DND-41 (cell line): ENCODE results near the gene TEAD1.

ENCODE experiments used
- ATAC-seq: fragments of 200-7000 bp; cut with Tn5 transposase; 3 replicates; pipeline ENCODE4 v1.9.1; 2021; ENCODE audit warnings: low read depth; ENCODE audit not compliant: insufficient read depth
- DNase-seq: peaks from one replicate; pipeline ENCODE4 v3.0.0-alpha.2; 2020
- H2AFZ ChIP-seq: 2 replicates; pipeline ENCODE4 v1.6.0; 2012; ENCODE audit warnings: low read depth, low read length
- H3K27ac ChIP-seq: 2 replicates; pipeline ENCODE4 v1.5.1; 2012; ENCODE audit warnings: low read length, inconsistent platforms
- H3K27me3 ChIP-seq: fragments of 200-600 bp; sonication (generic); 2 replicates; pipeline ENCODE4 v1.6.0; 2012; ENCODE audit warnings: low read length, mild to moderate bottlenecking, inconsistent platforms; ENCODE audit not compliant: insufficient read depth, poor library complexity
- H3K36me3 ChIP-seq: 2 replicates; pipeline ENCODE4 v1.5.1; 2012; ENCODE audit warnings: low read length, inconsistent platforms; ENCODE audit not compliant: insufficient read depth
- H3K4me1 ChIP-seq: 2 replicates; pipeline ENCODE4 v1.5.1; 2012; ENCODE audit warnings: mild to moderate bottlenecking, low read length; ENCODE audit not compliant: insufficient read depth
- H3K4me2 ChIP-seq: 2 replicates; pipeline ENCODE4 v1.6.0; 2012; ENCODE audit warnings: mild to moderate bottlenecking, moderate library complexity, low read length, inconsistent platforms; ENCODE audit not compliant: insufficient read depth
- H3K4me3 ChIP-seq, 2 experiments: fragments of 200-600 bp in 1 of 2; shearing (Covaris generic) in 1 of 2; 2 replicates each; pipeline ENCODE4 v1.5.1; 2012 to 2016; ENCODE audit warnings: inconsistent platforms in 2 of 2, low read length in 2 of 2, mild to moderate bottlenecking in 2 of 2, low read depth in 1 of 2, moderate library complexity in 1 of 2
- H3K79me2 ChIP-seq: 2 replicates; pipeline ENCODE4 v1.6.0; 2012; ENCODE audit warnings: low read length, inconsistent platforms; ENCODE audit not compliant: insufficient read depth
- H3K9ac ChIP-seq: 2 replicates; pipeline ENCODE4 v1.6.0; 2012; ENCODE audit warnings: low read depth, mild to moderate bottlenecking, inconsistent platforms, low read length, moderate library complexity
- H3K9me3 ChIP-seq: 2 replicates; pipeline ENCODE4 v1.5.1; 2012; ENCODE audit warnings: low read length, moderate library complexity, mild to moderate bottlenecking, inconsistent platforms; ENCODE audit not compliant: insufficient read depth, severe bottlenecking
- H4K20me1 ChIP-seq: 2 replicates; pipeline ENCODE4 v1.6.0; 2012; ENCODE audit warnings: low read length; ENCODE audit not compliant: insufficient read depth
- CTCF ChIP-seq: IDR thresholded peaks from 2 replicates; pipeline ENCODE4 v1.5.1; 2012; ENCODE audit warnings: borderline replicate concordance, low read length, moderate library complexity, mild to moderate bottlenecking; ENCODE audit not compliant: poor library complexity, severe bottlenecking; ENCODE audit errors: extremely low read depth
- EZH2 ChIP-seq: IDR thresholded peaks from 3 replicates; pipeline ENCODE4 v1.6.1; 2012; ENCODE audit warnings: borderline replicate concordance, low read depth, mild to moderate bottlenecking, moderate library complexity, low read length, inconsistent platforms; ENCODE audit not compliant: severe bottlenecking

TEAD1 gene

GRCh38 chr11:12704049-12704448 lies 29.8 kb downstream of the TEAD1 start:
- TF ChIP-seq CTCF (no peak), EZH2 (no peak)
- ATAC-seq: no peak
- Histone ChIP-seq H2AFZ (no peak overlapping the region), H3K4me3 (no peak overlapping the region), H3K79me2 (no peaks in the 10 kb centered on the region), H3K27ac (no peak overlapping the region), H4K20me1 (peaks cover 6% of the 10 kb centered on the region; the same call in 1 of the 2 replicates), H3K36me3 (no peaks in the 10 kb centered on the region), H3K9ac (no peak overlapping the region), H3K4me2 (no peak overlapping the region), H3K27me3 (peaks cover 32% of the 10 kb centered on the region), H3K9me3 (no peaks in the 10 kb centered on the region), H3K4me1 (no peaks in the 10 kb centered on the region)
- DNase-seq: no peak

- no peaks in the 10 kb centered on the region for H3K79me2 ChIP-seq
- peaks cover 27% of the 10 kb centered on the region for H3K27me3 ChIP-seq
- no peaks in the 10 kb centered on the region for H3K36me3 ChIP-seq
- H3K9ac ChIP-seq: no peak overlapping the region
- H2AFZ ChIP-seq: no peak overlapping the region
- H4K20me1 ChIP-seq: peaks cover 6% of the 10 kb centered on the region; the same call in 1 of the 2 replicates
- no peak for DNase-seq
- H3K4me2 ChIP-seq: no peak overlapping the region
- no peaks in the 10 kb centered on the region for H3K9me3 ChIP-seq
- TF ChIP-seq CTCF (no peak), EZH2 (no peak)
- no peak overlapping the region for H3K27ac ChIP-seq
- no peak overlapping the region for H3K4me3 ChIP-seq
- H3K4me1 ChIP-seq: no peaks in the 10 kb centered on the region
- ATAC-seq: no peak
Observed at GRCh38 chr11:12705874-12706273, 31.7 kb downstream of the TEAD1 start.

DNA sequence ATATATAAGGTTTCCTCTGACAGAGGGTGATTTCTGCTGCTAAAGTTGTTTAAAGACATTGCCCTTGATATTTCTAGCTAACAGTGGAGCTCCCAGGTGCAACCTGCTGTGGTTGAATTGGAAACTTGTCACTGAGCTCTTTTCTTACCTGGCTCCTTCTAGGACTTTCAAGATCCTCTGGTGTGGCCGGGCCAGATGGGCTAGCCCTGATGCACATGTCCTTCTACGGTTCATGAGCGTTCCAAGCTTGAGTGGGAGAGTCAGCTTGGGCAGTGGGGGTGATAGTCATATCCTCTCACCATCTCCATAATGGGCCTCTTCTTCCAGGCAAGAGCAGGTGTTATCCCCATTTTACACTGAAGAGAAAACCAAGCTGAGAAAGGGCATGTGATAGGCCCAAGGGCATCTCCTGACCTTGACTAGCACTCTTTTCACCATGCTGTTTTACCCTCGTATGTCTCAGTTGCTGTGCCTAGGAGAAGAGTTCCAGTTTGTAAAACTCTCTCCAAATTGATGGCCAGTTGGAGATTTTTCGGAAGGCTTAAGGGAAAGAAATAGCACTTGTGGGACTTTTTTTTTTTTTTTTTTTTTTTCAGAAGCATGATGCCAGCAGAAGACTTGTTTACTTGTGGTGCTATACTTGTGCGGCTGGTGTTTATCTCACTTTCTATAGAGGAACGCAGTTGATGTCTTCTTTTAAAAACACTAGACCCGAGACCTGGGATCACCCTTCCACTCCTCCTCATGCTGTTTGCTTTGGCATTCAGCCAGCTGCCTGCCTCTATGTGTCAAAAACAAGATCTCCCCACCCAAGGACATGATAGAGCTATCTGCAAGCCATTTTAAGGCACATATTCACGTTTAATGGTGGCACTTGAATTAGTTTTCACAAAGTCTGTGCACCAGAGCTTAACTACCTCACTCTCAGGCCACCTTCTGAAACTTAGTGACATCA lies 32.6 kb downstream of the TEAD1 start:
- no peaks in the 10 kb centered on the region for H3K4me1 ChIP-seq
- no peak overlapping the region for H2AFZ ChIP-seq
- H3K9me3 ChIP-seq: no peaks in the 10 kb centered on the region
- no peak overlapping the region for H3K4me3 ChIP-seq
- ATAC-seq: no peak
- no peaks in the 10 kb centered on the region for H3K79me2 ChIP-seq
- H3K4me2 ChIP-seq: no peak overlapping the region
- peaks cover 31% of the 10 kb centered on the region for H3K27me3 ChIP-seq
- TF ChIP-seq CTCF (no peak), EZH2 (no peak)
- peaks cover 6% of the 10 kb centered on the region; the same call in 1 of the 2 replicates for H4K20me1 ChIP-seq
- no peaks in the 10 kb centered on the region for H3K36me3 ChIP-seq
- no peak for DNase-seq
- H3K27ac ChIP-seq: no peak overlapping the region
- H3K9ac ChIP-seq: no peak overlapping the region
